ENCODE measurements around the gene TSPAN9. TPM values are rescaled to one million over a fixed set of nuclear protein-coding genes. Genes with fewer than 3 reads are reported as not detected.

Gene TSPAN9
- total RNA-seq, 1 donor = 76.0 TPM

GRCh38 chr12:3114671-3115070 lies 37.5 kb downstream of the TSPAN9 start:
- no peak for DNase-seq (ENCODE audit: low read depth)
- no peak for TF ChIP-seq CTCF (IDR thresholded peaks at IDR 0.05; ENCODE audit: insufficient read depth, low read depth, low read length)

GRCh38 chr12:3115078-3115477 lies 37.9 kb downstream of the TSPAN9 start:
- DNase-seq (ENCODE audit: low read depth) = no peak
- no peak for TF ChIP-seq CTCF (IDR thresholded peaks at IDR 0.05; ENCODE audit: insufficient read depth, low read depth, low read length)
- no peak overlapping the region for H3K4me3 ChIP-seq (ENCODE audit: low read depth, low read length)

More at GRCh38 chr12:3114671-3115070, 37.5 kb downstream of the TSPAN9 start:
- H3K4me3 ChIP-seq (ENCODE audit: low read depth, low read length) = no peak overlapping the region

- TF ChIP-seq CTCF (IDR thresholded peaks at IDR 0.05; ENCODE audit: insufficient read depth, low read depth, low read length) = no peak
- peak; percentile 58 for DNase-seq (ENCODE audit: low read depth)
- no peak overlapping the region for H3K4me3 ChIP-seq (ENCODE audit: low read depth, low read length)
Observed at GRCh38 chr12:3116106-3116844, 39.1 kb downstream of the TSPAN9 start.

- H3K4me3 ChIP-seq (ENCODE audit: low read depth, low read length) = no peak overlapping the region
- DNase-seq (ENCODE audit: low read depth) = peak; percentile 95
- TF ChIP-seq CTCF (IDR thresholded peaks at IDR 0.05; ENCODE audit: insufficient read depth, low read depth, low read length) = no peak
Observed at GRCh38 chr12:3117144-3117581, 40.0 kb downstream of the TSPAN9 start.

GRCh38 chr12:3117591-3118015 lies 40.4 kb downstream of the TSPAN9 start:
- no peak for TF ChIP-seq CTCF (IDR thresholded peaks at IDR 0.05; ENCODE audit: insufficient read depth, low read depth, low read length)
- no peak overlapping the region for H3K4me3 ChIP-seq (ENCODE audit: low read depth, low read length)
- DNase-seq (ENCODE audit: low read depth) = peak; percentile 94

GRCh38 chr12:3119192-3119755 lies 42.1 kb downstream of the TSPAN9 start:
- no peak for TF ChIP-seq CTCF (IDR thresholded peaks at IDR 0.05; ENCODE audit: insufficient read depth, low read depth, low read length)
- H3K4me3 ChIP-seq (ENCODE audit: low read depth, low read length) = no peak overlapping the region
- DNase-seq (ENCODE audit: low read depth) = peak; percentile 66

Measured in fibroblast of villous mesenchyme (primary cell).